Neuron (in vitro differentiated cells): ENCODE measurements around the gene SH3GL2.
"Not testable (repeated sequence)": the region's sequence is repeated elsewhere in the genome, so short reads cannot be mapped to it uniquely, and the experiment has no call there.

Source experiments
- H2AFZ ChIP-seq: one replicate; pipeline ENCODE4 v1.6.1; 2013; ENCODE audit warnings: low read depth, mild to moderate bottlenecking, inconsistent platforms, low read length, moderate library complexity
- H3K27me3 ChIP-seq: one replicate; pipeline ENCODE4 v1.6.1; 2013; ENCODE audit warnings: low read length; ENCODE audit not compliant: insufficient read depth
- H3K36me3 ChIP-seq: one replicate; pipeline ENCODE4 v1.6.1; 2013; ENCODE audit warnings: low read length; ENCODE audit not compliant: insufficient read depth
- H3K4me1 ChIP-seq: one replicate; pipeline ENCODE4 v1.6.1; 2013; ENCODE audit warnings: low read length; ENCODE audit not compliant: insufficient read depth
- H3K4me3 ChIP-seq: 2 replicates; pipeline ENCODE4 v1.5.1; 2013; ENCODE audit warnings: mild to moderate bottlenecking, low read length, moderate library complexity
- H3K9me3 ChIP-seq: one replicate; pipeline ENCODE4 v1.6.1; 2013; ENCODE audit warnings: low read length

The SH3GL2 gene

DNA sequence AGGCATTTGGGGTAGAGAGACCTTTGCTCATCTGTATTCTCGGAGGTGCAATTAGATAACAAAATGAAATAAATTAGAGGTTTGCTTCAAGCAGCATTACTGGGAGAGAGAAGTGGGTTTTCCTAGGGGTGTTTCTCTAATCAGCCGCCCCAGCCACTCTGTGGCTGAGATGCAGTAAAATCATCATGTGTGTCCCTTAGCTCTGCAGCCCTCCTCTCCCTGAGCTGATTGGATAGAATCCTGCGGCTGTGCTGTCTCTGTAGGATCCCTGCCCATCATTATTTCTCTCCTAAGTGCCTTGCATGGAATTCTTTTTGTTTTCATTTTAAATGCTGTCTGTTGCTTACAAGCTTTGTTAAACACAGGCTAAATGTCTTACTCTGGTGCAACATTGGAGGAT is 171.4 kb downstream of the SH3GL2 start:
- H3K4me1 ChIP-seq: no peaks in the 10 kb centered on the region
- H3K4me3 ChIP-seq: no peak overlapping the region
- H3K36me3 ChIP-seq: no peaks in the 10 kb centered on the region
- no peaks in the 10 kb centered on the region for H3K27me3 ChIP-seq
- H3K9me3 ChIP-seq: no peaks in the 10 kb centered on the region
- no peak overlapping the region for H2AFZ ChIP-seq

DNA sequence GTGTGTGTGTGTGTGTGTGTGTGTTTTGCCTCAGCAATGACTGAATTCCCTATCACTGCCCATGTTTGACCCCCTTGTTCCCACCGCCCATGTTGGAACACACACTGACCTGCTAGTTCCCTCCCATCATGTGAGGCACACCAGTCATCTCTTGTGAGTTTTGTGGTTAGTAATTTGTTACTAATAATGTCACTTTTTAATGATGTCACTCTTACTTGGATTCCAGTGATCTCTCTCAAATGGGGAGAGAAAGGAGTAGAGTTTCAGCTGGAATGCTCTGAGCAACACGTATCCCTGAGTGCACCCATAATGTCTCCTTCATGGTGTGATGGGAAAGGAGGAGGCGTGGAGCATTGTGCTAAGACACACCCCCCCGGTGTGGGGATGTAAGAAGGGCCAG is 172.6 kb downstream of the SH3GL2 start:
- Histone ChIP-seq H3K9me3 (no peaks in the 10 kb centered on the region), H2AFZ (no peak overlapping the region), H3K27me3 (no peaks in the 10 kb centered on the region), H3K4me3 (no peak overlapping the region), H3K4me1 (no peaks in the 10 kb centered on the region), H3K36me3 (no peaks in the 10 kb centered on the region)

DNA sequence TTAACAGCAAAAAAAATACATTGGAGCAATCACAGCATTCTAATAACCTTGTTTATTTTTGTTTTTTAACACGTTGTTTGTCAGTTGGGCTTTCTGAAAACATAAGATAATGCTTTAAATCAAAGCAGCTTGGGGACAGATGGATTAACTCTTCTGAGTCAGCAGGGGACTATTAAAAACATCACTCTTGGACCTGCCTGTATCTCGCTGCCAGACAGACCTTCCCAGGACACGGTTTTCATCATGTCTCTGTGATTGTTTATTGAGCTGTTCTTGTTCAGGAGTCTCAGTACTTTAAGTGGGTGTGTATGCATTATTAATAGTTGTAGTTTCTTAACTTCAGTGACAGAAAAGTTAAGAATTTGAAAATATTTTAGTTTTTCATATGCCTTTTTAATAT is 173.2 kb downstream of the SH3GL2 start:
- Histone ChIP-seq H3K4me1 (no peaks in the 10 kb centered on the region), H3K36me3 (no peaks in the 10 kb centered on the region), H3K9me3 (no peaks in the 10 kb centered on the region), H3K27me3 (no peaks in the 10 kb centered on the region), H2AFZ (no peak overlapping the region), H3K4me3 (no peak overlapping the region)

DNA sequence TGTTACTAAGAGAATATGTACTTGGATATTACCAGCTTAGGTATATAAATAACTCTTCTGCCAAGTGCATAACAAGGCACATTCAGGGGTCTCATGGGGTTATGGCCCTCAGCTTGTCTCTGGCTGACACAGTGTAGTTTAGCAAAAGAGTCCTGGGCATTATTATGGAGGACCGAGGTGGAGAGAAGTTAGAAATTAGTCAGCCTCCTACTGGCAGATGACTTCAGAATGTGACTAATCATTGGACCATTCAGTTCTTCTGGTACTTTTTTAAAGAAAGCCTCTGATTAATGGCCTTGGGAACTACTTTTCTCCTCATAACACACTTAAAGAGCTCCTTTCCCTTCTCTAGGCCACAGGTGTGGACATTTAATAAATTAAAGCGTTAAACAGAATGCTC is 178.9 kb downstream of the SH3GL2 start:
- H3K4me3 ChIP-seq: no peak overlapping the region

DNA sequence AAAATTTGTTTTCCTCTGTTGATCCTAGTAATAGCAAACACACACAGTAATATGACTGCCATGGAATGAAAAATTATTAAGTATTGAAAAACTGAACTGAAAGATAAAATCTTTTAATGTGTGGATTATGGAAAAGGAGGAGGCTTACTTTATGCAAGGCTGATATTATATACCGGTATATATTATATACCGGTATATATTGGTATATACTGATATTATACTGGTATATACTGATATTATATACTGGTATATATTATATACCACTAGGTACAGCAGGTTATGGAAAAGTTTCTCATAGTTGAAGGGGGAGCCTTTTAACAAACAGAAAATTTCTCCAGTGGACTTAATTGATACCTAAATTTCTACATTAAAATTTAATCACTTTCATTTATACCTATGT is 181.4 kb downstream of the SH3GL2 start:
- Histone ChIP-seq H3K4me1 (no peaks in the 10 kb centered on the region), H3K9me3 (no peaks in the 10 kb centered on the region), H3K27me3 (no peaks in the 10 kb centered on the region), H3K4me3 (no peak overlapping the region), H2AFZ (no peak overlapping the region), H3K36me3 (no peaks in the 10 kb centered on the region)

More for the DNA sequence above, 178.9 kb downstream of the SH3GL2 start:
- H3K4me1 ChIP-seq: no peaks in the 10 kb centered on the region
- H2AFZ ChIP-seq: no peak overlapping the region
- H3K9me3 ChIP-seq: no peaks in the 10 kb centered on the region
- no peaks in the 10 kb centered on the region for H3K27me3 ChIP-seq
- no peaks in the 10 kb centered on the region for H3K36me3 ChIP-seq

DNA sequence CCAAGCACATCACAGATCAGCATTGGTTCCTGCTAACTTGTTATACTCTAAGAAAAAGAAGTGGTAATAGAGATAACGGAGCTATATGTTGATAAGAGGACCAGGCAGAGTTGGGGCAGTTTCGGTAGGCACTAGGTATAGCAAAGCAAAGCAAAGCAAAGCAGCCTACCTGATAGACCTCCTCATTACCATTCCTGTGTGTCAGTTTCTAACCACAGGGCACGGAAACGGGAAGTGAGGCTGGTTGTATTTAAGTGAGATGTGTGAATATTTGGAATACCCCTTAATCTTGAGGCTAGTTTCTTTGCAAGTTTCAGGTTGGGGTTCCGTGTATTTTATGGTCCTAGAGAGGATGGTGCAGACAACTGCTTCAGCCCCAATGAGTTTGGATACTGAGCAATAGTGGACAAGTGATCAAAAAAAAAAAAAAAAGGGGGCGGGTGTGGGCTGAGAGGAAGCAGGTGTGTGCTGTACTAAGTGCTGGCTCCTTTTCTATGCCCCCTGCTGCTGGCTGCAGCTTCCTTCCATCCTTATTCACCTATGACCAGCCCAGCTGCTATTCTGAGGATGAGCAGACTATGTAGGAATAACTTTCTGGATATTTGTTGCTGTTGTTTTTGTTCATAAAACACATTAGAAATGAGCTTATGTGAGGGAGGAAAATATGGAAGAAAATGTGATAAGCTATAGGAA is 183.3 kb downstream of the SH3GL2 start:
- Histone ChIP-seq H3K4me3 (no peak overlapping the region), H2AFZ (no peak overlapping the region), H3K9me3 (no peaks in the 10 kb centered on the region), H3K36me3 (no peaks in the 10 kb centered on the region), H3K27me3 (no peaks in the 10 kb centered on the region), H3K4me1 (no peaks in the 10 kb centered on the region)

DNA sequence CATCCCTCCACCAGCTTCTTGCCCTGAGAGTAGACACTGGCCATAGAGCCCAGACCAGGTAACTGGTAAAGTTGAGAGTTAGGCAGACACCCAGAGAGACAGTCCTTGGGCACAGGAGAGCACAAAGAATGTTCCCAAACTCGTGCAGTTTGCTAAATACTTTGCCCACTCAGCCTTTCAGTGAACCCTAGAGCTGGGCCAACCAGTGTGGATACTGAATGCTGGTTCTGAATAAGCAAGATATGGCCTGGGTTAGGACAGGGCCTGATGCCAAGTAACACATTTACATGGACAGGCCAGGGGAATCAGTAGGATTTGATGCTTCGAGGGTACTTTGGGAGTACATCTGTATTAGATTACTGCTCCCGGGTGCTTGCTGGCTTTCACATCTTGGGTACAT is 185.4 kb downstream of the SH3GL2 start:
- H3K4me1 ChIP-seq: no peaks in the 10 kb centered on the region
- H2AFZ ChIP-seq: no peak overlapping the region
- H3K27me3 ChIP-seq: no peaks in the 10 kb centered on the region
- H3K4me3 ChIP-seq: no peak overlapping the region
- no peaks in the 10 kb centered on the region for H3K36me3 ChIP-seq
- H3K9me3 ChIP-seq: no peaks in the 10 kb centered on the region

DNA sequence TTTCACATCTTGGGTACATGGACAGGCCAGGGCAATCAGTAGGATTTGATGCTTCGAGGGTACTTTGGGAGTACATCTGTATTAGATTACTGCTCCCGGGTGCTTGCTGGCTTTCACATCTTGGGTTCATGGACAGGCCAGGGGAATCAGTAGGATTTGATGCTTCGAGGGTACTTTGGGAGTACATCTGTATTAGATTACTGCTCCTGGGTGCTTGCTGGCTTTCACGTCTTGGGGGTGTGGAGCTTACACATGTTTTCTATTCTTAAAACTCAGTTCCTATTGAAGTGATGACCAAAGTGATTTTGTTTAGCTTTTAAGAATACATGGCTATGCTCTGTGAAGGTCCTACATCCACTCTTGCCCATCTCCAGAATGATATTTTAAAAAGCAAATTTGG is 186.3 kb downstream of the SH3GL2 start:
- not testable (repeated sequence) for H3K27me3 ChIP-seq, H3K36me3 ChIP-seq, H3K4me1 ChIP-seq, H3K9me3 ChIP-seq, H3K4me3 ChIP-seq, H2AFZ ChIP-seq

DNA sequence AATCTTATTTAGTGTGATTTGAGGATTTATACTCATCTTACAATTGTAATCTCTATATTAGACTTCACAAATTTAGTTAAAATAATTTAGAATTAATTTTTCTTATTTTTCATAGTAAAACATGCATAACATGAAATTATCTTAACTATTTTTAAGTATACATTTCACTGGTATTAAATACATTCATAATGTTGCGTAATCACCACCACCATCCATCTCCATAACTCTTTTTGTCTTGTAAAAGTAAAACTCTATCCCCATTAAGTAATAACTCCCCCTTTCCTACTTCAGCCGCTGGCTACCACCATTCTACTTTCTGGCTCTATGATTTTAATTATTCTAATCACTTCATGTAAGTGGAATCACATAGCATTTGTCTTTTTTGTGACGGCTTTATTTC is 193.4 kb downstream of the SH3GL2 start:
- Histone ChIP-seq H3K4me3 (no peak overlapping the region), H3K36me3 (no peaks in the 10 kb centered on the region), H3K4me1 (no peaks in the 10 kb centered on the region), H3K27me3 (no peaks in the 10 kb centered on the region), H3K9me3 (no peaks in the 10 kb centered on the region), H2AFZ (no peak overlapping the region)

DNA sequence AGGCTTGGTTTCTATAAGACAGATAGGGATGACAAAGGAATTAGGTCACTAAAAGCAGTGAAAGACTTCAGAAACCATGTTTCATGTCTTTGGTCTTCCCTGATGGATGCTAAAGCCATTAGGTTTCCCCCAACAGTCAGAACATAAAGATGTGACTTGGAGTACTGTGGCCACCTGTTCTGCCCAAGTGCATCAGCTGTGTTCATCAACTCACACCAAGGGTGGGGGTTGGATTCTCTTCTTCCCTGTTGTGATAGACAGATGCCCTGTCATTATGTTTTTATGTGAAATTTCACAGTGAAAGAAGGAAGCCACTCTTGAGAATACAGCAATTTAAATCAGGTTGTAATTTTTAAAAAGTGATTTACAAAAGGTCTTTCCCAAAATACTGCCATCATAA is 196.8 kb downstream of the SH3GL2 start:
- Histone ChIP-seq H3K9me3 (no peaks in the 10 kb centered on the region), H3K4me3 (no peak overlapping the region), H2AFZ (no peak overlapping the region), H3K4me1 (no peaks in the 10 kb centered on the region), H3K27me3 (no peaks in the 10 kb centered on the region), H3K36me3 (no peaks in the 10 kb centered on the region)

DNA sequence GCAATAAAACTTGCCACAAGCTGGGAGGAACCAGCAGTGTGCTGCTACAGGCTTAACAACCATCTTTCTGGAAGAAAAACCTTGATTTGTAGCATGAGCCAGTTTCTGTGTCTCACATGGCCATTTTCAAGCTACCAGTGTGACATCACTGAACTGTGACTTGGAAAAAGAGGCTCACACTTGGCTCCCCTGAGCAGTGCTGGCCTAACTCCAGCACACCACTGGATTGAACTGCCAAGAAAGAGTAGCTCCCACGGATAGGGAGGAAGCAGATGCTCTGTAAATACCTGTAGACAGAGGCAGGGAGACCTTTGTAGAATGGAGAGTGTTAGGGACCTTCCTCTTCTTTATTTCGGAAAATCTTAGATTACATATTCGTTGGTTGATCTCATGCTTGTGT is 197.9 kb downstream of the SH3GL2 start:
- Histone ChIP-seq H3K4me3 (no peak overlapping the region), H3K36me3 (no peaks in the 10 kb centered on the region), H2AFZ (no peak overlapping the region), H3K9me3 (no peaks in the 10 kb centered on the region), H3K4me1 (no peaks in the 10 kb centered on the region), H3K27me3 (no peaks in the 10 kb centered on the region)

DNA sequence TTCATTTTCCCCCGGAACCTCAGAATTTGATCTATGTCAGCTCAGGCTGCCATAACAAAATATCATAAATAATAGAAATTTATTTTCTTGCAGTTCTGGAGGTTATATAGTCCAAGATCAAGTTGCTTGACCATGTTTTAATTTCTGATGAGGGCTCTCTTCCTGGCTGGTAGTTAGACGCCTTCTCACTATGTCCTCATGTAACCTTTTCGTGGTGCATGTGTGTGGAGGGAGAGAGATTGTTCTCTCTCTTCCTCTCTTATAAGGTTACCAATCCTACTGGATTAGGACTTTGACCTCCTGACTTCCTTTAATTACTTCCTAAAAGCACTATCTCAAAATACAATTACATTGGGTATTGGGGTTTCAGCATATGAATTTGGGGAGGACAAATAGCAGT is 198.6 kb downstream of the SH3GL2 start:
- Histone ChIP-seq H3K9me3 (no peaks in the 10 kb centered on the region), H3K36me3 (no peaks in the 10 kb centered on the region), H3K27me3 (no peaks in the 10 kb centered on the region), H3K4me1 (no peaks in the 10 kb centered on the region), H2AFZ (no peak overlapping the region), H3K4me3 (no peak overlapping the region)

DNA sequence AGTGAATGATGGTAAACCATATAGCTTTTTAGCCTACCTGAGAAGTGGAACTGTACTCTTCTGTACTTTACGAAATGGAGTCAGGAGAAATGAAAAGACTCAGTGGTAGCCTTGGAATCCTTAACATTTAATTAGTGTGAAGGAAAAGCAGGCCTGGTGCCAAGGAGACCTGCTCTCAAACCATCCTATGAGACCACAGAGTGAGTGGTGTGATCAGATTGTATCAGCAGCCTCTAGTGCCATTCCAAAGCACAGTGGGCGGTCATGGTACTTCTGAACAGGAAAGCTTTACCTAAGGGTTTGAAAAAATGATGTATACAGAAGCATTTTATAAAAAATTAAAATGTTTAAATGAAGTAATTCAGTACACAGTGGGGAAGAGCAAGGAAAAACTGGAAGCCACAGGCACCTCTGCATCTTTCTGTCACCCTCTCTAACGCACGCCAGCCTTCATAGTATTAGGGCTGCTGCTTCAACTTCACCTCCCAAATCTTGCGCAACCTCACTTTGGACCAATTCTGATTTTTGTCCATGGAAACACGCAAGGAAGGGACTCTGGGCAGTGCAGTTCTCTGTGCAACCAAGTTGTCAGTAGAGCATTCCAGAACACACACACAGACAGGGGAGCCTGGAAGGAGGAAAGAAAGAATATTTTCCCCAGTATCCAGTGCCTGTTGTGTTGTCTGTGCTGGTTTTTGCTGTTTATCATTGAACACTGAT is 203.7 kb downstream of the SH3GL2 start:
- Histone ChIP-seq H3K4me3 (no peak overlapping the region), H3K36me3 (no peaks in the 10 kb centered on the region)

DNA sequence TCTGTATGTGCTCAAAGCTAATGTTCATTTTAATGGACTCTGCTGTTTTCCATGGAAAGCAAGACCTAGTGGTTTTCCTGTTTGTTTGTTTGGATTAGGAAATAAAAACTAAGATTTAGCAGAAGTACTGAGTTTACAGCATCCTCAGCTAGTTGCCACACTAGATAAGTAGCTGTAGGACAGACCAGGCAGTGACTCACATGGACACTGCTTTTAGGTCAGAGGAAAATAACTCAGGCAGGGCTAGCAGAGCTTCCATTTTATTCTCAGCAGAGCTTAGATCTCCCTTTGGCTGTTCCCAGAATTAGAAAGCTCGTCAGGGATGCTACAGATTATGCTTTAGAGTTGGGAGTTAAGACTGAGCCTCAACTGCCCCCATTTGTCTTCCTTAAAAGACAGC is 204.4 kb downstream of the SH3GL2 start:
- H3K9me3 ChIP-seq: no peaks in the 10 kb centered on the region
- H3K4me3 ChIP-seq: no peak overlapping the region
- H3K4me1 ChIP-seq: peaks cover 2% of the 10 kb centered on the region
- peaks cover 3% of the 10 kb centered on the region for H3K27me3 ChIP-seq
- no peaks in the 10 kb centered on the region for H3K36me3 ChIP-seq
- H2AFZ ChIP-seq: no peak overlapping the region

More for the DNA sequence above, 203.7 kb downstream of the SH3GL2 start:
- H3K9me3 ChIP-seq: no peaks in the 10 kb centered on the region
- peaks cover 2% of the 10 kb centered on the region for H3K4me1 ChIP-seq
- H2AFZ ChIP-seq: no peak overlapping the region
- peaks cover 2% of the 10 kb centered on the region for H3K27me3 ChIP-seq
